Brain microvascular endothelial cell (primary cell): ENCODE data around the gene CTNNA3.

Experiments
- DNase-seq: peaks from one replicate; pipeline ENCODE4 v3.0.0-alpha.2; 2020
- H3K27ac ChIP-seq: fragments of 250-450 bp; sonication (Bioruptor Pico); 2 replicates; pipeline ENCODE4 v1.5.1; 2020; ENCODE audit warnings: mild to moderate bottlenecking, moderate library complexity
- H3K27me3 ChIP-seq: fragments of 250-450 bp; sonication (Bioruptor Pico); replicated peaks from 2 replicates; pipeline ENCODE4 v1.5.1; 2020; ENCODE audit warnings: mild to moderate bottlenecking
- H3K36me3 ChIP-seq: fragments of 250-450 bp; sonication (Bioruptor Pico); replicated peaks from 2 replicates; pipeline ENCODE4 v1.5.1; 2020; ENCODE audit warnings: mild to moderate bottlenecking
- H3K4me3 ChIP-seq: 2 replicates; pipeline ENCODE4 v1.5.1; 2011; ENCODE audit warnings: low read depth, mild to moderate bottlenecking, control low read depth, low read length, moderate library complexity
- CTCF ChIP-seq: IDR thresholded peaks from 2 replicates; pipeline ENCODE4 v1.5.1; 2011; ENCODE audit warnings: low read depth, mild to moderate bottlenecking, moderate library complexity, low read length, control low read depth, inconsistent platforms; ENCODE audit errors: missing control alignments
- in situ Hi-C: cut with HindIII; loops from 2 replicates; pipeline ENCODE4 v1.10.0; 2017; ENCODE audit warnings: low sequenced_read_pairs, low pct_ligation_motif_present

CTNNA3 gene

GRCh38 chr10:67308912-67309311 lies 387.1 kb downstream of the CTNNA3 start:
- in situ Hi-C loops, result no loop called here
- Histone ChIP-seq H3K36me3 (no peaks in the 10 kb centered on the region), H3K27me3 (no peaks in the 10 kb centered on the region)

GRCh38 chr10:67306588-67307205 lies 389.3 kb downstream of the CTNNA3 start:
- peak; percentile 9 for DNase-seq
- Histone ChIP-seq H3K27ac (no peak overlapping the region), H3K27me3 (no peaks in the 10 kb centered on the region), H3K36me3 (no peaks in the 10 kb centered on the region), H3K4me3 (no peak overlapping the region)
- TF ChIP-seq CTCF, result peak; percentile 61
- in situ Hi-C loops, result no loop called here

More at GRCh38 chr10:67308912-67309311, 387.1 kb downstream of the CTNNA3 start:
- no peak for DNase-seq
- no peak for TF ChIP-seq CTCF
- Histone ChIP-seq H3K27ac (no peak overlapping the region), H3K4me3 (no peak overlapping the region)

GRCh38 chr10:67302701-67303100 lies 393.3 kb downstream of the CTNNA3 start:
- H3K27me3 ChIP-seq, result no peaks in the 10 kb centered on the region
- no peaks in the 10 kb centered on the region for H3K36me3 ChIP-seq
- no peak overlapping the region for H3K4me3 ChIP-seq
- in situ Hi-C loops, result no loop called here
- H3K27ac ChIP-seq, result no peak overlapping the region
- DNase-seq, result no peak
- TF ChIP-seq CTCF, result no peak

GRCh38 chr10:67299761-67300160 lies 396.2 kb downstream of the CTNNA3 start:
- no peak for DNase-seq
- TF ChIP-seq CTCF, result no peak
- Histone ChIP-seq H3K27me3 (no peaks in the 10 kb centered on the region), H3K27ac (no peak overlapping the region), H3K4me3 (no peak overlapping the region), H3K36me3 (no peaks in the 10 kb centered on the region)
- in situ Hi-C loops, result no loop called here

GRCh38 chr10:67297637-67298181 lies 398.3 kb downstream of the CTNNA3 start:
- Histone ChIP-seq H3K4me3 (no peak overlapping the region), H3K36me3 (no peaks in the 10 kb centered on the region), H3K27ac (no peak overlapping the region), H3K27me3 (no peaks in the 10 kb centered on the region)
- TF ChIP-seq CTCF, result no peak
- DNase-seq, result no peak
- in situ Hi-C loops, result no loop called here

- no peak for DNase-seq
- H3K27me3 ChIP-seq, result no peaks in the 10 kb centered on the region
- H3K36me3 ChIP-seq, result no peaks in the 10 kb centered on the region
- TF ChIP-seq CTCF, result no peak
- H3K27ac ChIP-seq, result no peak overlapping the region
- H3K4me3 ChIP-seq, result no peak overlapping the region
- in situ Hi-C loops, result no loop called here
Observed at GRCh38 chr10:67296926-67297325, 399.1 kb downstream of the CTNNA3 start.
